Left cardiac atrium (tissue), 4 donors: Measurements from ENCODE around the gene PHKB. TPM values are rescaled to one million over a fixed set of nuclear protein-coding genes. Genes with fewer than 3 reads are reported as not detected.

Source experiments
- ATAC-seq, 2 donors: fragments of 200-7000 bp; cut with Tn5 transposase; one replicate each; pipeline ENCODE4 v1.9.1; 2020; ENCODE audit warnings: mild to moderate bottlenecking in 2 of 2, moderate library complexity in 2 of 2
- DNase-seq: peaks from one replicate; pipeline ENCODE4 v3.0.0-alpha.2; 2020
- intact Hi-C, 2 donors: fragments of 100-400 bp; cut with DNase I; formaldehyde crosslinking; loops; one replicate each; pipeline versions ENCODE4 v1.14.1 to v1.15.1; 2022 to 2023
- total RNA-seq, 2 donors: library from RNA; stranded (reverse); fragmentation: NEBNext Ultra II Directional; extraction: Animal tissue kit (Norgen Biotek cat#: 25700); gene quantifications; one replicate each; pipeline ENCODE4 v1.2.1, GENCODE V29; 2021
- donor health status: DM: no; HTN: yes; CAD: no.
- donor health status: DM: no; HTN: yes; CAD: no; lungs with severe emphysema.
- donor health status: DM: yes; HTN: yes; CAD: no.
- donor health status: Dilated cardiomyopathy.

PHKB gene
- total RNA-seq, 2 donors from 2014 or later = 47.7 to 53.5 TPM

- no peak for DNase-seq
- intact Hi-C loops = no loop called here
- ATAC-seq = no peak
Observed at GRCh38 chr16:47732523-47733111, 271.5 kb downstream of the PHKB start.

GRCh38 chr16:47734081-47734857 lies 273.1 kb downstream of the PHKB start:
- DNase-seq (no peak), ATAC-seq (no peak)
- intact Hi-C loops = no loop called here

- intact Hi-C loops = no loop called here
- ATAC-seq = peak in 1 of 2 donors; percentile 52
Observed at GRCh38 chr16:47734987-47735594, 274.0 kb downstream of the PHKB start.

GRCh38 chr16:47750371-47750770 lies 289.2 kb downstream of the PHKB start:
- ATAC-seq (no peak), DNase-seq (no peak)
- intact Hi-C loops = no loop called here

More at GRCh38 chr16:47734987-47735594, 274.0 kb downstream of the PHKB start:
- no peak for DNase-seq

Other genes starting within 250 kb of the PHKB start
- 10 to 100 TPM; 50.2 to 53.2 TPM for gene ITFG1, start 268 bp upstream of the PHKB start, total RNA-seq